K562 (cell line): ENCODE measurements around the gene TMEM79. TPM values are rescaled to one million over a fixed set of nuclear protein-coding genes. Genes with fewer than 3 reads are reported as not detected.
A peak's percentile ranks its signal among the peaks of the same experiment; 100 is the strongest.

Experiments used
- ARID1B ChIP-seq: fragments of 450-650 bp; IDR thresholded peaks from 2 replicates; pipeline ENCODE4 v1.6.1; 2016; ENCODE audit warnings: antibody characterized with exemption, mild to moderate bottlenecking, inconsistent platforms
- ATF6 ChIP-seq: sonication (generic); formaldehyde crosslinking; IDR thresholded peaks from 2 replicates; pipeline ENCODE4 v1.4.0; 2020; ENCODE audit warnings: mild to moderate bottlenecking, missing genetic modification reagents
- CTCF ChIP-seq, 3 experiments: IDR thresholded peaks in 2 of 3; conservative IDR thresholded peaks in 1 of 3; 2 replicates each; pipeline ENCODE4 v1.5.1; 2011 to 2012; ENCODE audit warnings: low read length in 3 of 3, mild to moderate bottlenecking in 3 of 3, control low read depth in 2 of 3, improper control_type of control experiment in 1 of 3, inconsistent platforms in 1 of 3, low read depth in 1 of 3, mixed read lengths in 1 of 3, moderate library complexity in 1 of 3; ENCODE audit not compliant: insufficient read depth in 2 of 3
- E4F1 ChIP-seq: fragments of 250-450 bp; sonication (Bioruptor Pico); IDR thresholded peaks from 2 replicates; pipeline ENCODE4 v1.5.0; 2021; ENCODE audit warnings: mild to moderate bottlenecking, borderline replicate concordance
- FIP1L1 ChIP-seq: fragments of 200-400 bp; formaldehyde crosslinking; IDR thresholded peaks from 2 replicates; pipeline ENCODE4 v1.6.1; 2018; ENCODE audit warnings: mild to moderate bottlenecking, low read depth, low read length; ENCODE audit not compliant: poor library complexity, severe bottlenecking
- FOXP4 ChIP-seq: sonication (generic); formaldehyde crosslinking; IDR thresholded peaks from 2 replicates; pipeline ENCODE4 v1.8.0; 2022; ENCODE audit warnings: mild to moderate bottlenecking, missing genetic modification reagents, borderline replicate concordance
- HDAC3 ChIP-seq: fragments of 450-650 bp; IDR thresholded peaks from 2 replicates; pipeline ENCODE4 v1.6.1; 2018; ENCODE audit warnings: borderline replicate concordance, mild to moderate bottlenecking, moderate library complexity; ENCODE audit not compliant: partially characterized antibody
- KLF16 ChIP-seq: IDR thresholded peaks from 2 replicates; pipeline ENCODE4 v1.6.1; 2016; ENCODE audit warnings: antibody characterized with exemption
- LEF1 ChIP-seq: fragments of 450-650 bp; IDR thresholded peaks from 2 replicates; pipeline ENCODE4 v1.6.1; 2016; ENCODE audit warnings: mild to moderate bottlenecking
- NCOA4 ChIP-seq: fragments of 450-650 bp; IDR thresholded peaks from 2 replicates; pipeline ENCODE4 v1.6.1; 2018; ENCODE audit warnings: mild to moderate bottlenecking; ENCODE audit not compliant: partially characterized antibody
- NEUROD1 ChIP-seq: fragments of 150-350 bp; IDR thresholded peaks from 2 replicates; pipeline ENCODE4 v1.6.1; 2014; ENCODE audit warnings: borderline replicate concordance, low read length, low read depth; ENCODE audit not compliant: partially characterized antibody
- NR2C1 ChIP-seq, 2 experiments: fragments of 450-650 bp; IDR thresholded peaks; 2 replicates each; pipeline ENCODE4 v1.6.1; 2017; ENCODE audit warnings: mild to moderate bottlenecking in 2 of 2, antibody characterized with exemption in 1 of 2, inconsistent platforms in 1 of 2, missing compliant biosample characterization in 1 of 2, missing genetic modification characterization in 1 of 2
- SIN3A ChIP-seq, 2 experiments: fragments of 150-350 bp in 1 of 2; IDR thresholded peaks; 2 replicates each; pipeline ENCODE4 v1.6.1; 2011 to 2016; ENCODE audit warnings: borderline replicate concordance in 2 of 2, low read depth in 2 of 2, low read length in 2 of 2, mild to moderate bottlenecking in 2 of 2, moderate library complexity in 2 of 2; ENCODE audit not compliant: control insufficient read depth in 1 of 2
- TCF7 ChIP-seq: sonication (generic); IDR thresholded peaks from 2 replicates; pipeline ENCODE4 v1.6.1; 2016; ENCODE audit warnings: antibody characterized with exemption, borderline replicate concordance
- ZBTB7A ChIP-seq: IDR thresholded peaks from 2 replicates; pipeline ENCODE4 v1.6.1; 2011; ENCODE audit warnings: low read depth, mild to moderate bottlenecking, low read length, moderate library complexity, borderline replicate concordance; ENCODE audit not compliant: control insufficient read depth
- ZNF12 ChIP-seq: sonication (generic); formaldehyde crosslinking; IDR thresholded peaks from 2 replicates; pipeline ENCODE4 v1.4.0; 2020; ENCODE audit warnings: mild to moderate bottlenecking, missing genetic modification reagents
- ZNF75A ChIP-seq: fragments of 450-650 bp; formaldehyde crosslinking; IDR thresholded peaks from 2 replicates; pipeline ENCODE4 v1.4.0; 2020; ENCODE audit warnings: mild to moderate bottlenecking
- polyA plus RNA-seq, 8 experiments: library from polyadenylated mRNA; depleted of rRNA in 4 of 8; stranded (reverse) in 5 of 8; unstranded in 3 of 8; fragments of >200 nt; fragmentation: Nextera tagmentation in 2 of 8; fragmentation: Illumina TruSeq in 1 of 8; extraction: Ambion mirVana in 2 of 8; extraction: Trizol in 1 of 8; gene quantifications; 2 replicates each; pipeline versions ENCODE4 v1.2.1 to v1.2.3, GENCODE V29; 2011 to 2014; ENCODE audit warnings: inconsistent platforms in 1 of 8, missing spikeins in 1 of 8
- total RNA-seq, 7 experiments: library from RNA; depleted of rRNA in 6 of 7; stranded (reverse); fragments of >200 nt in 6 of 7; fragmentation: Illumina TruSeq in 2 of 7; extraction: Trizol in 2 of 7; gene quantifications; 2 replicates each; pipeline versions ENCODE4 v1.2.1 to v1.2.3, GENCODE V29; 2011 to 2021; ENCODE audit warnings: low replicate concordance in 1 of 7

TMEM79 gene
- total and polyA plus RNA-seq, 9 of the 15 experiments (the other 6 are each of a cell fraction or from before 2014, with no cell fraction given), result 0.69 to 6.8 (median 4.0) TPM

GRCh38 chr1:156282479-156283222 lies 1.5 kb upstream of the TMEM79 start, which contains the start of gene SMG5 (continued):
- no peak for TF ChIP-seq KLF16
- TF ChIP-seq LEF1, result no peak
- no peak for TF ChIP-seq E4F1 (CRISPR knock-in tag)
- peak; percentile 12; the same call in 1 of the 2 replicates for TF ChIP-seq ARID1B
- peak; percentile 74 to 78; a peak in 2 of 4 replicates for TF ChIP-seq SIN3A (IDR thresholded peaks at IDR 0.05; ENCODE audit: borderline replicate concordance in 2 of 2, control insufficient read depth in 1 of 2, low read depth in 2 of 2, low read length in 2 of 2)
- peak; percentile 44 for TF ChIP-seq ATF6
- TF ChIP-seq ZNF75A (CRISPR knock-in tag), result 0 out of 2 replicates have a peak, but pooled peaks have one; percentile 48
- peak; percentile 77 for TF ChIP-seq NR2C1 (IDR thresholded peaks at IDR 0.05)
- TF ChIP-seq NR2C1 (tag; IDR thresholded peaks at IDR 0.05), result peak; percentile 88
- TF ChIP-seq NEUROD1, result peak; percentile 88
- peak; percentile 68; the same call in 1 of the 2 replicates for TF ChIP-seq TCF7
- no peak for TF ChIP-seq NCOA4
- peak; percentile 81 for TF ChIP-seq HDAC3
- TF ChIP-seq FOXP4 (CRISPR knock-in tag), result no peak
- TF ChIP-seq CTCF (IDR thresholded peaks at IDR 0.05 in 2 of 3, conservative IDR thresholded peaks at IDR 0.05 in 1 of 3; ENCODE audit: insufficient read depth in 2 of 3, low read depth in 1 of 3, low read length in 3 of 3), result peak in 1 of 3 experiments; percentile 39; a peak in 2 of 6 replicates
- TF ChIP-seq FIP1L1, result peak; percentile 80
- peak; percentile 9; the same call in 1 of the 2 replicates for TF ChIP-seq ZBTB7A
- 0 out of 2 replicates have a peak, but pooled peaks have one; percentile 31 for TF ChIP-seq ZNF12 (CRISPR knock-in tag)
